ENCODE measurements around the gene DLG5.
A peak's percentile ranks its signal among the peaks of the same experiment; 100 is the strongest.

Gene DLG5

DNA sequence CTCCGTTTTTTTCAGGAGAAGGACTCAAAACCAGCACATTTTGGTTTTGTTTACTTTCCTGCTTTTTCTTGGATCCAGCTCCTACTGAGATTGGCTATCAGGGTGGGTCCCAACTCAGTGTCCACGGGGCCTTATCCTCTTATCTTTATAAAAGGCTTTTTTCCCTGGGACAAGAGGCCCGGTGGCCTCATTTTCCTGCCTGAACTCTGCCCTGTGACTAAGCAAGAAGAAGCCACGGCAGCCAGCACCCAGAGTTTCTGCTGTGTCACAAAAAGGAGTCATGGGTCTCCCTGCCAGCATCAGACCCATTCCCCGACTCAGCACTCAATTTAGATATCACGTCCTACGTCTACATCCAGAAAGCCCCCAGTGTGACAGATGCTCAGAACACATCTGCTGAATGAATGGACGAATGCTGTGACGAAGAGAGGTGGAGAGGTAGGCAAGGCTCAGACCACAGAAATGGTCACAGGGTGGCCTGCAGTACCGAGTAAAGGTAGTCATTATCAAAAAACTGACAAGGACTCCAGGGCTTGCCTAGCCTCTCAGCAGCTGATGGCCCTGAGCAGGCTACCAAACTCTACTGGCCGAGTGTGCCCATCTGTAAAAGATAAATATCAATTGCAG lies 16.7 kb downstream of the DLG5 start:
- no peak overlapping the region for H3K4me3 ChIP-seq (ENCODE audit: control insufficient read depth, low read depth, low read length)
- TF ChIP-seq, protein P1, sequence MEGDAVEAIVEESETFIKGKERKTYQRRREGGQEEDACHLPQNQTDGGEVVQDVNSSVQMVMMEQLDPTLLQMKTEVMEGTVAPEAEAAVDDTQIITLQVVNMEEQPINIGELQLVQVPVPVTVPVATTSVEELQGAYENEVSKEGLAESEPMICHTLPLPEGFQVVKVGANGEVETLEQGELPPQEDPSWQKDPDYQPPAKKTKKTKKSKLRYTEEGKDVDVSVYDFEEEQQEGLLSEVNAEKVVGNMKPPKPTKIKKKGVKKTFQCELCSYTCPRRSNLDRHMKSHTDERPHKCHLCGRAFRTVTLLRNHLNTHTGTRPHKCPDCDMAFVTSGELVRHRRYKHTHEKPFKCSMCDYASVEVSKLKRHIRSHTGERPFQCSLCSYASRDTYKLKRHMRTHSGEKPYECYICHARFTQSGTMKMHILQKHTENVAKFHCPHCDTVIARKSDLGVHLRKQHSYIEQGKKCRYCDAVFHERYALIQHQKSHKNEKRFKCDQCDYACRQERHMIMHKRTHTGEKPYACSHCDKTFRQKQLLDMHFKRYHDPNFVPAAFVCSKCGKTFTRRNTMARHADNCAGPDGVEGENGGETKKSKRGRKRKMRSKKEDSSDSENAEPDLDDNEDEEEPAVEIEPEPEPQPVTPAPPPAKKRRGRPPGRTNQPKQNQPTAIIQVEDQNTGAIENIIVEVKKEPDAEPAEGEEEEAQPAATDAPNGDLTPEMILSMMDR (IDR thresholded peaks at IDR 0.05; ENCODE audit: control insufficient read depth, insufficient read depth, low read depth, low read length, missing control alignments): no peak
- DNase-seq (ENCODE audit: low read depth): peak; percentile 8

DNA sequence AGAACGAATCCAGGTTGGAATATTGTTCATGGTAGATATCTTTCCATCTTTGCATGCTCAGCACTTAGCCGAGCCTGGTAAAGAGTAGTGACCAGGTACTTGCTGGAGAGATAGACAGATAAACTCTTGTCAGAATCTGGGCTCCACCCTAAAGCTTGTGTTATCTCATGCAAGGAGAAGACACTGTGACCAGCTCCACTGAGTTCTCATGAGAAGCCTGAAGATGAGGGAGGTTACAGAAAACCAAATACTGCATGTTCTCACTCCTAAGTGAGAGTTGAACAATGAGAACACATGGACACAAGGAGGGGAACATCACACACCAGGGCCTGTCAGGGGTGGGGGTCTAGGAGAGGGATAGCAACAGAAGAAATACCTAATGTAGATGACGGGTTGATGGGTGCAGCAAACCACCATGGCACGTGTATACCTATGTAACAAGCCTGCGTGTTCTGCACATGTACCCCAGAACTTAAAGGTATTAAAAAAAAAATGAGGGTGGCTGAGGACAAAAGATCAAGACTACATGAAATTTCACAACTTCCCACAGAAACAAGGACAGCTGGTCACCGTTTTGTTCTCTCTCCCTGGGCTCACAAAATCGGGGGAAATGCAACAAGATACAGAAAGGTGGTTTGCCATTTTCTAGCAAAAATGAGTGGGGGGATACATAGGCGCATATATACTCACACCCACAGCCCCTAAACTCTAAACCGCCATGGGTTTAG lies 17.4 kb downstream of the DLG5 start:
- TF ChIP-seq, protein P1 (IDR thresholded peaks at IDR 0.05; ENCODE audit: control insufficient read depth, insufficient read depth, low read depth, low read length, missing control alignments): no peak
- H3K4me3 ChIP-seq (ENCODE audit: control insufficient read depth, low read depth, low read length): no peak overlapping the region

DNA sequence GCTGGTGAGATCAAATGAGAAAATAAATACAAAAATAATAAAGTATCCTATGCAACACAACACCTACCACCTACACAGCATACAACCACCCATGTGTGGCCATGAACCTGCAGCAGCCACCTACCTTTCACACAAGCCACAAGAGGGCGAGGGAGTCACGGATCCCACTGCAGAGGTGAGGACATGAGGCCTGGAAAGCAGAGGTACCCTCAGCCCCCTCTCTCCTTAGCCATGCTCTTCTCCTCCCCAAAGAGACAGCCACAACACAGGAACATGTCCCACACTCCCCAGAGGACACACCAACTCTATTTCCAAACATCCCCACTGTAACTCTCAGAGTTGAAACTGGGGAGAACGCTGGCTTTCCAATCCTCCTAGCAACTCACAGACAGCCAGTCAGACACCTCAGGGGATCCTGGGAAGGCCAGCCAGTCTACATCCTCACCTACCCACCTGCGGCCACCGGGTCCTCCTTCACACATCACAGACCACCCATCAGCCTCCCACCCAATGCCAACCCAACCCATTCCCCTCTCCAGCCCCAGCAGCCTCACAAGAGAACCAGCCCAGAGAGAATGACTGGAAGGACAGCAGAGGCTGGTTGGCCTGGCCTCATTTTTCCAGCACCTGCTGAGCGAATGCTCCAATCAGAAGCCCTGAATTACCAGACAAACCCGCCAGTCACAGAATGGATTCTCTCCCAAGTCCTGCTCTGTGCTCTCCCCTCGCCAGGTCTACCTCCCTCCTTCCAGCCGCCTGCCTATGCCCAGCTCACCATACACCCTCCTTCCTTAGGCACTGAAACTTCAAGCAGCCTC lies 18.4 kb downstream of the DLG5 start:
- TF ChIP-seq, protein P1 (IDR thresholded peaks at IDR 0.05; ENCODE audit: control insufficient read depth, insufficient read depth, low read depth, low read length, missing control alignments): no peak

More for the DNA sequence above, 17.4 kb downstream of the DLG5 start:
- DNase-seq (ENCODE audit: low read depth): no peak

DNA sequence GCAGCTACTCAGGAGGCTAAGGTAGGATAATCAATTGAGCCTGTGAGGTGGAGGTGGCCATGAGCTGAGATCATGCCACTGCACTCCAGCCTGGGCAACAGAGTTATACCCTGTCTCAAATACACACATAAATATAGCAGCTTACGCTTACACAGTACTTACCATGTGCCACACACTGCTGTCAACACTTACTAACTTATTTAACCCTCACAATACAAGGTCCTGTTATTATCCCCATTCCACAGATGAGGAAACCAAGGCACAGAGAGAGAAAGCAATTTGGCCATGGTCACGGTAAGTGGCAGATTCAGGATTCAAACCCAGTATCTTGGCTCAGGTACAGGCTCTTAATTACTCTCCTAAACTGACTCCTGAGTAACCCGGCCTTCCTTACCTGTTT lies 19.1 kb downstream of the DLG5 start:
- TF ChIP-seq, protein P1 (IDR thresholded peaks at IDR 0.05; ENCODE audit: control insufficient read depth, insufficient read depth, low read depth, low read length, missing control alignments): no peak
- no peak overlapping the region for H3K4me3 ChIP-seq (ENCODE audit: control insufficient read depth, low read depth, low read length)
- no peak for DNase-seq (ENCODE audit: low read depth)

More for the DNA sequence above, 18.4 kb downstream of the DLG5 start:
- no peak for DNase-seq (ENCODE audit: low read depth)
- H3K4me3 ChIP-seq (ENCODE audit: control insufficient read depth, low read depth, low read length): no peak overlapping the region

DNA sequence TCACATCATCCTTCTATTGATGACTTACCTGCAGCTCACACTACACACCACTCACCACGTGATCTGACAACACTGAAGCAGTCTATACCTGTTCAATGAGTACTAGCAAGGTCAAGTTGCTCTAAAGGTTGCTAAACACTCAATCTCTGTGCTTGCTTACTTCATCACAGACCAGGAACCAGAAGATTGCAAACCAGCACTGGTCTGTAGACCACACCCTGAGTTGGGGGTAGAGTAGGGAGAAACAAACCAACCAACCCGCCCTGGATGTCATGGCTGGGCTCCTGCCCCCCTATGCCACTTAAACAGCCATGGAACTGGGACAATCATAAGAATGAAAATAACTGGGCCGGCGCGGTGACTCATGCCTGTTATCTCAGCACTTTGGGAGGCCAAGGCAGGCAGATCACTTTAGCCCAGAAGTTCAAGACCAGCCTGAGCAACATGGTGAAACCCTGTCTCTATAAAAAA lies 19.6 kb downstream of the DLG5 start:
- TF ChIP-seq, protein P1 (IDR thresholded peaks at IDR 0.05; ENCODE audit: control insufficient read depth, insufficient read depth, low read depth, low read length, missing control alignments): no peak
- H3K4me3 ChIP-seq (ENCODE audit: control insufficient read depth, low read depth, low read length): no peak overlapping the region
- DNase-seq (ENCODE audit: low read depth): no peak

DNA sequence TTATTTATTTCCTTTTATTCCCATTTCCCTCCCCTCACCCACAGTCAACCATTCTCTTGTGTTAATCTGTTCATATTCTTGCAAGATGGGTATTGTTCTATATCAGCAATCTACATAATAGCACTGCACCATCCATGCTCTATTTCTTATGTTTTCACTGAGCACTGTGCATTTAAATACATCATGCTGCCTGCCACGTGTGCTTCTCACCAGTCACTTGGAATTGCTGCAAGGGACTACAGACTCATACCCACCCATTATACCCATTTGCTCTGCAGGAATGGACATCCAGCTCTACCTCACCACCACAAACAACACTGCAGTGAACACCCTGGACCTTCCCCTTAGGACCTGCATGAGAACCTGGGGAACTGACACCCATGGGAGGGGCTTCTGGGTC lies 20.8 kb downstream of the DLG5 start:
- TF ChIP-seq, protein P1 (IDR thresholded peaks at IDR 0.05; ENCODE audit: control insufficient read depth, insufficient read depth, low read depth, low read length, missing control alignments): no peak
- DNase-seq (ENCODE audit: low read depth): no peak
- no peak overlapping the region for H3K4me3 ChIP-seq (ENCODE audit: control insufficient read depth, low read depth, low read length)
